Measurements from ENCODE around the gene ASTL. TPM values are rescaled to one million over a fixed set of nuclear protein-coding genes. Genes with fewer than 3 reads are reported as not detected.

The ASTL gene
- total RNA-seq, 1 experiment from 2014 or later = 0.18 TPM

GRCh38 chr2:96131152-96131812 is 7.0 kb downstream of the ASTL start:
- Histone ChIP-seq H3K4me3 (ENCODE audit: low read depth in 2 of 2, low read length in 2 of 2) (no peak overlapping the region), H3K27me3 (ENCODE audit: control insufficient read depth, insufficient read depth, low read length) (peaks cover 2% of the 10 kb centered on the region; the same call in 1 of the 2 replicates), H3K36me3 (ENCODE audit: control insufficient read depth, insufficient read depth, low read length) (no peaks in the 10 kb centered on the region), H3K27ac (ENCODE audit: low read length) (no peak overlapping the region), H3K9me3 (ENCODE audit: control insufficient read depth, insufficient read depth, low read depth, low read length) (no peaks in the 10 kb centered on the region), H3K4me1 (ENCODE audit: control insufficient read depth, insufficient read depth, low read length) (no peaks in the 10 kb centered on the region)
- no peak for TF ChIP-seq TCF7L2 (IDR thresholded peaks at IDR 0.05; ENCODE audit: low read depth, low read length)
- no peak for TF ChIP-seq CTCF (IDR thresholded peaks at IDR 0.05)
- TF ChIP-seq REST (IDR thresholded peaks at IDR 0.05; ENCODE audit: insufficient read depth in 1 of 2, low read depth in 2 of 2, low read length in 1 of 2) = no peak
- TF ChIP-seq POLR2AphosphoS5 (IDR thresholded peaks at IDR 0.05; ENCODE audit: low read depth, low read length) = no peak
- TF ChIP-seq SIN3A (IDR thresholded peaks at IDR 0.05; ENCODE audit: borderline replicate concordance, insufficient read depth, low read depth, low read length) = no peak
- no peak for DNase-seq (ENCODE audit: low read depth, low spot score)
- ATAC-seq = no peak
- POLR2A ChIA-PET = interaction anchor here (0.5 kb wide), 1 partner anchor 616 kb away, joined by 4 read pairs; no protein-coding TSS in a partner anchor
- intact Hi-C loops (cut with micrococcal nuclease; ENCODE audit: unreplicated experiment) = no loop called here
- CTCF ChIA-PET = no interaction called here
- in situ Hi-C loops (cut with HindIII; ENCODE audit: low pct_unique_long_range_greater_than_20kb, low sequenced_read_pairs) = no loop called here
- no TSS peak for BruUV-seq (replicated peaks)

- TF ChIP-seq REST (IDR thresholded peaks at IDR 0.05; ENCODE audit: insufficient read depth in 1 of 2, low read depth in 2 of 2, low read length in 1 of 2) = no peak
- no peak for TF ChIP-seq POLR2AphosphoS5 (IDR thresholded peaks at IDR 0.05; ENCODE audit: low read depth, low read length)
- no peak for TF ChIP-seq TCF7L2 (IDR thresholded peaks at IDR 0.05; ENCODE audit: low read depth, low read length)
- no peak for TF ChIP-seq CTCF (IDR thresholded peaks at IDR 0.05)
- TF ChIP-seq SIN3A (IDR thresholded peaks at IDR 0.05; ENCODE audit: borderline replicate concordance, insufficient read depth, low read depth, low read length) = no peak
- intact Hi-C loops (cut with micrococcal nuclease; ENCODE audit: unreplicated experiment) (no loop called here), in situ Hi-C loops (cut with HindIII; ENCODE audit: low pct_unique_long_range_greater_than_20kb, low sequenced_read_pairs) (no loop called here)
- Histone ChIP-seq H3K27ac (ENCODE audit: low read length) (no peak overlapping the region), H3K4me3 (ENCODE audit: low read depth in 2 of 2, low read length in 2 of 2) (no peak overlapping the region), H3K4me1 (ENCODE audit: control insufficient read depth, insufficient read depth, low read length) (no peaks in the 10 kb centered on the region), H3K36me3 (ENCODE audit: control insufficient read depth, insufficient read depth, low read length) (no peaks in the 10 kb centered on the region), H3K9me3 (ENCODE audit: control insufficient read depth, insufficient read depth, low read depth, low read length) (no peaks in the 10 kb centered on the region), H3K27me3 (ENCODE audit: control insufficient read depth, insufficient read depth, low read length) (peaks cover 2% of the 10 kb centered on the region; the same call in 1 of the 2 replicates)
- no TSS peak for BruUV-seq (replicated peaks)
- CTCF ChIA-PET = no interaction called here
- POLR2A ChIA-PET = no interaction called here
- DNase-seq (ENCODE audit: low read depth, low spot score) (no peak), ATAC-seq (no peak)
Observed at GRCh38 chr2:96130483-96130882, 7.8 kb downstream of the ASTL start.

Measured in Panc1 (cell line).